ENCODE measurements around the gene OVCH2. TPM values are rescaled to one million over a fixed set of nuclear protein-coding genes. Genes with fewer than 3 reads are reported as not detected.

OVCH2 gene
- polyA plus RNA-seq, 1 donor from 2014 or later, result not detected

GRCh38 chr11:7639643-7640025 lies 66.6 kb downstream of the OVCH2 start:
- Histone ChIP-seq H3K9me2 (ENCODE audit: insufficient read depth, low read length) (no peaks in the 10 kb centered on the region), H3K9me3 (ENCODE audit: low read length) (no peaks in the 10 kb centered on the region), H3K27me3 (ENCODE audit: insufficient read depth, low read depth, low read length) (no peaks in the 10 kb centered on the region), H3K36me3 (ENCODE audit: insufficient read depth, low read length) (no peaks in the 10 kb centered on the region), H3K27ac (ENCODE audit: low read length) (no peak overlapping the region), H4K20me1 (ENCODE audit: insufficient read depth) (no peaks in the 10 kb centered on the region), H3K4me2 (ENCODE audit: low read length) (no peak overlapping the region), H3F3A (ENCODE audit: insufficient read depth, low read length, poor library complexity, severe bottlenecking) (no peaks in the 10 kb centered on the region), H3K79me2 (replicated peaks; ENCODE audit: insufficient read depth, low read length) (no peaks in the 10 kb centered on the region), H2AFZ (ENCODE audit: low read depth, low read length) (no peak overlapping the region), H3K4me3 (ENCODE audit: low read length) (no peak overlapping the region), H3K9ac (ENCODE audit: low read length) (no peak overlapping the region)
- TF ChIP-seq MXI1 (conservative IDR thresholded peaks at IDR 0.05; ENCODE audit: poor library complexity, severe bottlenecking) (no peak), EZH2 (IDR thresholded peaks at IDR 0.05; ENCODE audit: borderline replicate concordance, insufficient read depth, low read length, poor library complexity, severe bottlenecking) (no peak), TAF1 (IDR thresholded peaks at IDR 0.05; ENCODE audit: low read depth) (no peak), RAD21 (conservative IDR thresholded peaks at IDR 0.05) (no peak), EP300 (conservative IDR thresholded peaks at IDR 0.05; ENCODE audit: poor library complexity, severe bottlenecking) (no peak), REST (IDR thresholded peaks at IDR 0.05; ENCODE audit: borderline replicate concordance) (no peak), POLR2AphosphoS5 (IDR thresholded peaks at IDR 0.05) (no peak), SMC3 (conservative IDR thresholded peaks at IDR 0.05; ENCODE audit: poor library complexity) (no peak)
- TF ChIP-seq, protein P1, sequence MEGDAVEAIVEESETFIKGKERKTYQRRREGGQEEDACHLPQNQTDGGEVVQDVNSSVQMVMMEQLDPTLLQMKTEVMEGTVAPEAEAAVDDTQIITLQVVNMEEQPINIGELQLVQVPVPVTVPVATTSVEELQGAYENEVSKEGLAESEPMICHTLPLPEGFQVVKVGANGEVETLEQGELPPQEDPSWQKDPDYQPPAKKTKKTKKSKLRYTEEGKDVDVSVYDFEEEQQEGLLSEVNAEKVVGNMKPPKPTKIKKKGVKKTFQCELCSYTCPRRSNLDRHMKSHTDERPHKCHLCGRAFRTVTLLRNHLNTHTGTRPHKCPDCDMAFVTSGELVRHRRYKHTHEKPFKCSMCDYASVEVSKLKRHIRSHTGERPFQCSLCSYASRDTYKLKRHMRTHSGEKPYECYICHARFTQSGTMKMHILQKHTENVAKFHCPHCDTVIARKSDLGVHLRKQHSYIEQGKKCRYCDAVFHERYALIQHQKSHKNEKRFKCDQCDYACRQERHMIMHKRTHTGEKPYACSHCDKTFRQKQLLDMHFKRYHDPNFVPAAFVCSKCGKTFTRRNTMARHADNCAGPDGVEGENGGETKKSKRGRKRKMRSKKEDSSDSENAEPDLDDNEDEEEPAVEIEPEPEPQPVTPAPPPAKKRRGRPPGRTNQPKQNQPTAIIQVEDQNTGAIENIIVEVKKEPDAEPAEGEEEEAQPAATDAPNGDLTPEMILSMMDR (IDR thresholded peaks at IDR 0.05; ENCODE audit: poor library complexity, severe bottlenecking), result no peak

Other genes starting within 250 kb of the OVCH2 start
- not detected in 2 replicates for gene OLFML1, start 221.0 kb downstream of the OVCH2 start, polyA plus RNA-seq
- 1.2 TPM in 1 of 2 replicates, not detected in the other for gene PPFIBP2, start 192.5 kb downstream of the OVCH2 start, polyA plus RNA-seq
- 0.92 TPM in 1 of 2 replicates, not detected in the other for gene CYB5R2, start 33.0 kb downstream of the OVCH2 start, polyA plus RNA-seq
- not detected in 2 replicates for gene OR5P2, start 90.5 kb upstream of the OVCH2 start, polyA plus RNA-seq
- not detected in 2 replicates for gene OR5P3, start 124.4 kb upstream of the OVCH2 start, polyA plus RNA-seq
- gene OR10A6, start 224.8 kb upstream of the OVCH2 start, polyA plus RNA-seq, result not detected in 2 replicates
- gene OR10A3, start 235.2 kb upstream of the OVCH2 start, polyA plus RNA-seq, result not detected in 2 replicates